Activated T-helper 2 cell treated with anti-CD3 and anti-CD28 coated beads, Interferon-gamma antibody, Interleukin-2, Interleukin-4, amounts not matched to agents 10 μg/mL and 5 μg/mL and 100 μg/mL, durations not matched to agents 14 hours and 24 hours and 36 hours (primary cell): ENCODE data around the gene NMT1. TPM values are rescaled to one million over a fixed set of nuclear protein-coding genes. Genes with fewer than 3 reads are reported as not detected.

Experiments used
- DNase-seq: peaks from one replicate; pipeline ENCODE4 v3.0.0; 2021; ENCODE audit warnings: low spot score
- H3K27ac Mint-ChIP-seq: one replicate; pipeline ENCODE4 v1.8.0; 2021; ENCODE audit warnings: mixed read lengths
- H3K27me3 Mint-ChIP-seq: one replicate; pipeline ENCODE4 v1.8.0; 2021; ENCODE audit warnings: low read depth, mixed read lengths
- H3K36me3 Mint-ChIP-seq: one replicate; pipeline ENCODE4 v1.8.0; 2021; ENCODE audit warnings: low read depth, mixed read lengths
- H3K4me1 Mint-ChIP-seq: one replicate; pipeline ENCODE4 v1.8.0; 2021; ENCODE audit warnings: low read depth, mixed read lengths
- H3K4me3 Mint-ChIP-seq: one replicate; pipeline ENCODE4 v1.8.0; 2021; ENCODE audit warnings: low read depth, mild to moderate bottlenecking, moderate library complexity, mixed read lengths
- H3K9me3 Mint-ChIP-seq: one replicate; pipeline ENCODE4 v1.8.0; 2021; ENCODE audit warnings: mixed read lengths
- intact Hi-C: fragments of 100-400 bp; cut with micrococcal nuclease; formaldehyde crosslinking; loops from one replicate; pipeline ENCODE4 v1.15.1; 2023
- total RNA-seq: library from RNA; stranded (reverse); gene quantifications from 2 replicates; pipeline ENCODE4 v1.2.3, GENCODE V29; 2022

Gene NMT1
- total RNA-seq, 1 donor from 2014 or later: 173 TPM

DNA sequence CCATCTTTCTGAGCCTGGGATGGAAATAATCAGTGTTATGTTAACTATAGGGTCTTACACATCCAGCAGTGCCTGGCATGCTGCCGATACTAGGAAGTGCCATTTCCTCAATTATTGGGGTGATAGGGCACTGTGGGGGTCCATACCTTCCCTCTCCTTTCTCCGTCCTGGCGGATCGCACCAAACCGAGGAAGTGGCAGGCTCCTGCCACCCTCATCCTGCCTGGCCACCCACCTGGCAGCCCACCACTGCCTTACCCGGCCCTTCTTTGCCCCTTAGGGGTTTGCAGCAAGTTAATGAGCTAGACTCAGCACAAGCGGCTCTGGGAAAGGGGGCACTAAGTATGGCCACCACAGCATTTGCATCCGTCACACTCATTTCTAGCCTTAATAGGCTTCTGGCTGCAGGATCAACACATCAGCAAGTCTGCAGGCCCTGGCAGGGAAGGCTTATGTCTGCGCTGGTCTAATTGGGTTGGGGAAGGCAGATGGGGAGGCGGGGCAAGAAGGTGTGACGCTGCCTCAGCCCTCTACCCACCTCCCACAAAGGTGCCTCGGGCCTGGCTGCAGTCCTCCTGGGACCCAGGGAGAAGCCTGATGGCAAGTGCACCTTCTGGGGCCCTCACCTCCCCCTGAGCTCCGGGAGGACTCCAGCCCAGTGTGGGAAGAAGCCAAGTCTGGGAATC lies 38.3 kb upstream of the NMT1 start:
- Mint-ChIP-seq H3K27ac (no peak overlapping the region), H3K9me3 (no peaks in the 10 kb centered on the region), H3K4me1 (peaks cover 19% of the 10 kb centered on the region), H3K4me3 (no peak overlapping the region), H3K36me3 (peaks cover 21% of the 10 kb centered on the region), H3K27me3 (peaks cover 28% of the 10 kb centered on the region)
- DNase-seq: no peak
- intact Hi-C loops: loop anchor here (1.0 to 5.0 kb wide), 2 partner anchors 75 to 102 kb away; partner anchors contain the start of gene KIF18B

DNA sequence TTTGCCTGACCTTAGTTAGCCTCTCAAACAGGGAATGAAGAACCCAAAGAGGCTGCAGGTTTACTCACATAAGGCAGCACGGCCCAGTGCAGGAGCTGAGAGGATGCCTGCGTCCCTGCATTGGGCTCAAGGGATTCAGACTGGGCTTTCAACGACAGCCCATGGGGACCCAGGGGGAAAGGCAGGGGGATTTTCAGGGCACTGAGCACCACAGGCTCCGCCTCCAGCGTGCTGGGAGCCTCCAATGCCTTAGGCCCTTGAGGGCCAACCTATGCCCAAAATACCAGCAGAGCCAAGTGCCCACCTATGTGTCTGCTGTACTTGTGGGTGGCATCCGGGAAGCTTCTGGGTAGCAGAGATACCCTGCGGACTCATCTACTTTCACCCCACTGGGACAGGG lies 32.0 kb upstream of the NMT1 start:
- H3K4me1 Mint-ChIP-seq: no peaks in the 10 kb centered on the region
- H3K27ac Mint-ChIP-seq: no peak overlapping the region
- DNase-seq: no peak
- intact Hi-C loops: no loop called here
- H3K9me3 Mint-ChIP-seq: no peaks in the 10 kb centered on the region
- no peaks in the 10 kb centered on the region for H3K27me3 Mint-ChIP-seq
- H3K4me3 Mint-ChIP-seq: no peak overlapping the region
- peaks cover 34% of the 10 kb centered on the region for H3K36me3 Mint-ChIP-seq

DNA sequence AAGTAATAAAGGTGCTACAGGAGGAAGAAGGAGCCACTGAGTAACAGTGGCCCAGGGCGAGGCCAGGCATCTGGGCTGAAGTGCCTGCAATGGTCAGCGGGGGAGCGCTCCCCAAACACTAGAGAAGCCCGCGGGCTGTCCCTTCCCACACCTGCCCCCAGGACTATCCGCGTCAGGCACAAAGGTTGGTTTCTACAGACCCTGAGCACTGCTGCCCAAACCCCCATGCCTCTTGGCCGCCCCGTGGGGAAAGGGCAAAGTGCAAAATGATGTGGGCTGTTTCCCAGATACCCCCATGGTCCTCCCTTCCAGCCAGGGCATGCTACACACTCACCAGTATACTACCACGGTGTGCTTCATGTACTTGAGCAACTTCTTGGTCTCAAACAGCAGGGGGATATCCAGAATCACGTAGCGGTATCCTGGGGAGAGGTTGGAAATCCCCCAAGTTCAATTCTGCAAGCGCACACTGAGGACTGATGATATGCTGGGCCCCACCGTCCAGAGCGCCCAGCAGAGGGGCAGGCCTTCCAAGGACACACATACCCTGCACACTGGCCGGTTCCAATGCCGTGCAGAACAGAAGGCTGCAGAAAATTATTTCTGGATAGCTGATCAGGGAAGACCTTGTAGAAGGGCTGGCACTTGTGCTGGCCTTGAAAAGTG lies 31.2 kb upstream of the NMT1 start:
- Mint-ChIP-seq H3K4me1 (no peaks in the 10 kb centered on the region), H3K9me3 (no peaks in the 10 kb centered on the region), H3K4me3 (no peak overlapping the region), H3K36me3 (peaks cover 41% of the 10 kb centered on the region), H3K27me3 (no peaks in the 10 kb centered on the region), H3K27ac (no peak overlapping the region)
- intact Hi-C loops: no loop called here
- no peak for DNase-seq

DNA sequence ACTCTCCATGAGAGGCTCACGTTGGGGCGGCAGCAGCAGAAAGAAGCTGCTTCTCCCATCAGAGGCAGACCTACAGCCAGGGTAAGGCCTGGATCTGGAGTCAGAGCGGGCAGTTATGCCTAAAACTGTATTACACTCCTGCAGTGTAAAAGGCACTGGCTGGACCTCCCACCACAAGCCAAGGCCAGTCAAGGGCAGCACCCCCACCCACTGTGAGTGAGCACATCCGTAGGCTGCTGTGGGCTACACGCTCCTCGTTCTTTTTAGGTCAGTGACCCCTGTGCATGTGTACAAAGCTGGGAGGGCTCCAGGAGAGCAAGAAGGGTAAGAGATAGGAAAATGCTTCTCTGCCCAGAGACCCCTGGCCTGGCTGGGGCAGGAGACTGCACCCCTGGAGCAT lies 30.4 kb upstream of the NMT1 start:
- H3K27ac Mint-ChIP-seq: no peak overlapping the region
- intact Hi-C loops: no loop called here

DNA sequence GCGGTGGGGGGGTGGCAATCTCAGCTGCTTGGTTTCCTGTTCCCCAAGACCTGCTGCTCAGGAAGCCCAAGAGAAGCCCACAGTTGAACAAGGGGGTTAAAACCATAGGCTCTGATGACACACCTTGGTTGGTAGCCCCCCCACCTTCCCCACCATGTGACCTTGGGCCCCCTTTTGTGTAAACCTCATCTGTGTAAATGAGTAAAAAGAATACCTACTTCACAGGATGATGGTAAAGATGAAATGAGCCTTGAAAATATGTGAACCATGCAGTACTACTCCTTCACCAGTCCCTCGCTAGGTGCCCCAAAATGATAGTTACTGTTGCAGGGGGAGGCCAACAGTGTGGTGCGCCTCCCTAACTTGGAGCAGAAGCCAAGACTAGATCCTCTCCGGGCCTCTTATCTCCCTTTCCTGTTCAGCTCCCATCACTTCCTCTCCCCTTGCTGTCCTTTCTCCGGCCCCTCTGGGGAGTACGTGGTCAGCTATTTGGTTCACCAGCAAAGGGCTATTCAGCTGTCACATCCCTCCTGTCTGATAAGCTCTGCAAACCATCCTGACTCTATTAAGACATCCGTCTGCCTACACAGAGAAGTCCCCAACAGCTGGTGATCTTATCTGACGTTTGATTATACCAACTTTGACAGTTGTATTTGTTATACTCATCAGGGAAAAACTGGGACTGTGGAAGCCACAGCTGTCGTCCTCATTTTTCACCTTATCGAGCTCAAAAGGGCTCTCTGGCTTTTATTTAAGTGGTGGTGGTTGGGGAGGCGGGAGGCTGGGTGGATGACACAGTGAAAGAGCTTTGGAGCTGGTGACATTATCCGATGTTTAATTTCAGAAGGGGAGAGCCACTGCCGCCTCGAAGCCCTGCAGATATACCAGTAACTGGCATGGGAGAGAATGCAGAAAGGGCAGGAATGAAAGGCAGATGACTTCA lies 29.6 kb upstream of the NMT1 start:
- Mint-ChIP-seq H3K4me3 (no peak overlapping the region), H3K36me3 (peaks cover 40% of the 10 kb centered on the region), H3K27ac (no peak overlapping the region), H3K4me1 (no peaks in the 10 kb centered on the region), H3K27me3 (no peaks in the 10 kb centered on the region), H3K9me3 (no peaks in the 10 kb centered on the region)
- no peak for DNase-seq
- intact Hi-C loops: no loop called here

More for the DNA sequence above, 30.4 kb upstream of the NMT1 start:
- no peaks in the 10 kb centered on the region for H3K4me1 Mint-ChIP-seq
- no peaks in the 10 kb centered on the region for H3K27me3 Mint-ChIP-seq
- H3K9me3 Mint-ChIP-seq: no peaks in the 10 kb centered on the region
- no peak for DNase-seq
- no peak overlapping the region for H3K4me3 Mint-ChIP-seq
- H3K36me3 Mint-ChIP-seq: peaks cover 41% of the 10 kb centered on the region

DNA sequence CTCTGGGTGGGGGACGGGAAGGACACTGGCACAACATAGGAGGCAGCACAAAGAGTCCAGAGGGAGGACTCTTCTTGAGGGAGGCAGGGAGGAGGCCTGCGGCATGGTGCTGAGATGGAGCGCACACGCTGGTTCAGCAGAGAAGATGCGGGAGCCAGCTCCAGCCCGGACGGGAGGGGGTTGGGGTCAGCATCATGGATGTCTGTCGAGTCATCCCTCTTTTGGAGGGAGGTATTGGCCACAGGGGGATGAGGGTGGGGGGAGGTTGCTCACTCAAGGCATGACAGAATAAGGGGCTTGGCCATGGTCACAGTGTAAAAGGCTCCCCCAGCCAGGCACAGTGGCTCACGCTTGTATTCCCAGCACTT lies 29.0 kb upstream of the NMT1 start:
- DNase-seq: no peak
- H3K27me3 Mint-ChIP-seq: no peaks in the 10 kb centered on the region
- H3K4me1 Mint-ChIP-seq: no peaks in the 10 kb centered on the region
- intact Hi-C loops: no loop called here
- H3K27ac Mint-ChIP-seq: no peak overlapping the region
- no peaks in the 10 kb centered on the region for H3K9me3 Mint-ChIP-seq
- H3K4me3 Mint-ChIP-seq: no peak overlapping the region
- H3K36me3 Mint-ChIP-seq: peaks cover 36% of the 10 kb centered on the region

DNA sequence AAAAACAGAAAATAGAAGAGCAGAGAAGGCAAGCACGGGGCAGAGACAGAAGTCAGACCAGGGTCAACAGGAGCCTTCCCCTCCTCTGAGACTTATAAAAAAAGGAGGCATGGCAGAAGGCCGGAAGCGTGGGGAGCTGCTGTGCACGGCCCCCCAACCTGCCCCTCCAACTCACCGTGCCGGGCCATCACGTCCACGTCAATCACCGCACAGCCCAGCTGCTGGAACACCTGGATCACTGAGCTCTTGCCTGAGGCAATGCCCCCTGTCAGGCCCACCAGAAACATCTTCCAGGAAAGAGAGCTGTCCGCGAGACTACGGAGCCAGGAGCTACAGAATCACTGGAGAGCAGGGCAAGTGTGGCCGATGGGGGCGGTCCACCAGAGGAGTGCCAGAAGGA lies 26.5 kb upstream of the NMT1 start:
- intact Hi-C loops: no loop called here
- H3K27me3 Mint-ChIP-seq: no peaks in the 10 kb centered on the region

DNA sequence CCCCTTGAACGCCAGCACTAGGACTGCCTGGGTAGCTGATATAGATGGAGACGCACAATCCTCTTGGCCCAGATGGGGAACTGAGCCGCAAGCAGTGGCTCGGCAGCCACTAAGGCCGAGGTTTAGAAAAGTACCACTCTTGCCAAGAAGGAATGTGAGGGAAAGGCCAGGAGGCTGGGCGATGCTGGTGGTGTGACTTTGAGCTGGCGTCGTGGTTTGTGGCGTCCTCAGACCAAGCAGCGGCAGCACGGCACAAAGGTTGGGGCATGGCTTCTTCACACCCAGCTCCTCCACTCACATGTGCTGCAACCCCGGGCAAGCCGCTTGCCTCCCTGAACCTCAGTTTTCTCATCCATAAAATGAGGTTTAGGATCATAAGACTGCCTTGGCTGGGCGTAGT lies 25.3 kb upstream of the NMT1 start:
- Mint-ChIP-seq H3K9me3 (no peaks in the 10 kb centered on the region), H3K36me3 (peaks cover 23% of the 10 kb centered on the region), H3K4me3 (no peak overlapping the region), H3K27me3 (no peaks in the 10 kb centered on the region), H3K27ac (no peak overlapping the region), H3K4me1 (peaks cover 3% of the 10 kb centered on the region)
- DNase-seq: no peak
- intact Hi-C loops: no loop called here

More for the DNA sequence above, 26.5 kb upstream of the NMT1 start:
- Mint-ChIP-seq H3K4me3 (no peak overlapping the region), H3K36me3 (peaks cover 34% of the 10 kb centered on the region), H3K4me1 (peaks cover 3% of the 10 kb centered on the region), H3K27ac (no peak overlapping the region), H3K9me3 (no peaks in the 10 kb centered on the region)
- no peak for DNase-seq

DNA sequence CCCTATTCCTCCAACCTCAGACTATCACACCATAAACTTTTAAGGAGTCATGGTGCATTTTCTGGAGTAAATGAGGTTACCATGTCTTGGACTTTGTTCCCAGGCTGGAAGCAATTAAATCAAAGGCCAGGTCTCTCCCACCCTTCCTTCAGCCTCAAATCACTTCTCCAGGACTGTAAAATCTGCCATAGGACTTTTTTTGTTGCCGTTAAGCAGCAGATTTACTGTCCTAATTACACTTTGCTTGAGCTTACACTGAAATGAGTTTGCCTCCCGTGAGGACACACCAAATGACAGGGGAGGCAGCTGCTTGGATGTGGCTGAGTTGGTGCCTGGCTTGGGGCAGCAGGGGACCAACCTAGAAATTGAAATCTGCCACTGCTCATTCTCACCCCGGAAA lies 24.4 kb upstream of the NMT1 start:
- H3K27me3 Mint-ChIP-seq: no peaks in the 10 kb centered on the region
- no peak overlapping the region for H3K4me3 Mint-ChIP-seq
- no peaks in the 10 kb centered on the region for H3K9me3 Mint-ChIP-seq
- H3K36me3 Mint-ChIP-seq: peaks cover 18% of the 10 kb centered on the region
- no peak overlapping the region for H3K27ac Mint-ChIP-seq
- peaks cover 3% of the 10 kb centered on the region for H3K4me1 Mint-ChIP-seq
- DNase-seq: no peak
- intact Hi-C loops: no loop called here

DNA sequence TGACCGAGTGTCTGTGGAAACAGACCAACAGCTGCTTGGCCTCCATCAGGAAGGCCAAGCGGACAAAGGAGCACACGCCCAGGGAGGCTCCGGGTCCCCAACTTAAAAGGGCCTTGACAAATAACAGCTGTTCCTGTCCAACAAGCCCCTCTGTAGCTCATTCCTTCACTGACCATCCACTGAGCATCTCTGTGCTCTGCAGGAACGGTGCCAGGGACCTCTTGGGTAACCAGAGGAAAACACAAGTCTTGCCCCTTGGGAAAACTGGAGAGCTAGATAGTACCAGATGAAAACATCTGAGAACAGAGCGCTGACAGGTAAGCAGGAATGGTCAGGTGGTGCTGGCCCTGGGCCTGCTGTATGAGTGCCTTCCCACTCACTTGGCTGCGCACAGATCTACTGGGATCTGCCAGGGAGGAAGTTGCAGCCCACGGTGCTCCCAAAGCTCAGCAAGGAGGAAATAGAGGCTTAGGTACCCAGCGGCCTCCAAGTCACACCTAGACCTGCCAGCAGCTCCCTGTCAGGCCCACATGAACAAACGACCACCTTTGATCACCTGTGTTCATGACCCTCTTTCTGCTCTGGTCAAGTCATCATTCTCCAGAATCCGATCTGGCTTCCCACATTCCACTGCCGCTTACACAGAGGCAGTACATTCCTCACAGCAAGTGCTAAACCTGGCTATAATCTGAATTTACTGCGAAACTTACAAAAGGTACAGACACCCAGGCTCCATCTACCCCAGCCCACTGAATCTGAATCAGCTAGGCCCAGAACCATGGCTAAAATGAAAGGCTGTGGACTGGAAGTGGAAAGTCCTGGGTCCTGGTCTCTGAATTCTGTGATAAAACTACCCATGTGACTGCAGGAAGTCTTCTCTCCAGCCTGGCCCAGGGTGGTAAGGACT lies 22.1 kb upstream of the NMT1 start:
- H3K4me3 Mint-ChIP-seq: no peak overlapping the region
- H3K27ac Mint-ChIP-seq: no peak overlapping the region
- H3K36me3 Mint-ChIP-seq: peaks cover 16% of the 10 kb centered on the region
- H3K27me3 Mint-ChIP-seq: no peaks in the 10 kb centered on the region
- intact Hi-C loops: no loop called here
- no peaks in the 10 kb centered on the region for H3K9me3 Mint-ChIP-seq
- no peak for DNase-seq
- peaks cover 16% of the 10 kb centered on the region for H3K4me1 Mint-ChIP-seq

DNA sequence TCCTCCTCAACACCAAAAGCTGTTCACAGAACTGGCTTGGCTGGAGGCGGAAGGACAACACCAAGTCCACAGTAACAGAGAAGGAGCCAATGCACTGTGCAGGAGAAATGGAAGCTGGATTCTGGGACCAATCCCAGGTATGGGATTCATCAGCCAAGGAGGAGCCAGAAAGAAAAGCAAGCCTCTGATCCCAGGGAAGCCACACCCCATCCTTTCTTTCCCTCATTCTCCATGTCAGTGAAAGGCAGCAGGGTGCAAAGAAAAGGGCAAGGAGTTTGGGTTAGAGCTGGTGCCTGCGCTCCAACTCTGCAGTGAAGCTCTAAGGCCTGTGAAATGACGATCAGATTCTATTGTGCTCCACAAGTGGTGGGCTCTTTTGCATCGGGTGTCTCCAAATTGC lies 20.7 kb upstream of the NMT1 start:
- Mint-ChIP-seq H3K9me3 (no peaks in the 10 kb centered on the region), H3K4me3 (no peak overlapping the region), H3K36me3 (peaks cover 9% of the 10 kb centered on the region), H3K4me1 (peaks cover 20% of the 10 kb centered on the region), H3K27ac (no peak overlapping the region), H3K27me3 (no peaks in the 10 kb centered on the region)
- no peak for DNase-seq
- intact Hi-C loops: no loop called here
